GM12872 (cell line): Measurements from ENCODE around the gene CCDC51.

Source experiments
- CTCF ChIP-seq: IDR thresholded peaks from 3 replicates; pipeline ENCODE4 v1.5.1; 2011; ENCODE audit warnings: low read depth, mild to moderate bottlenecking, low read length, moderate library complexity; ENCODE audit not compliant: insufficient read depth

CCDC51 gene

GRCh38 chr3:48435223-48435595, 4.7 kb downstream of the CCDC51 start:
- TF ChIP-seq CTCF: no peak

GRCh38 chr3:48434591-48435222, 5.2 kb downstream of the CCDC51 start:
- TF ChIP-seq CTCF: no peak

GRCh38 chr3:48433472-48434118, 6.3 kb downstream of the CCDC51 start:
- TF ChIP-seq CTCF: no peak

GRCh38 chr3:48432411-48433371, 7.2 kb downstream of the CCDC51 start:
- peak; percentile 40; the same call in 2 of the 3 replicates for TF ChIP-seq CTCF

GRCh38 chr3:48431224-48432029, 8.5 kb downstream of the CCDC51 start:
- TF ChIP-seq CTCF: no peak

GRCh38 chr3:48430708-48431101, 9.2 kb downstream of the CCDC51 start:
- TF ChIP-seq CTCF: no peak
